Measurements from ENCODE around the gene SP3. TPM values are rescaled to one million over a fixed set of nuclear protein-coding genes. Genes with fewer than 3 reads are reported as not detected.
A peak's percentile ranks its signal among the peaks of the same experiment; 100 is the strongest.

Gene SP3
- total and polyA plus RNA-seq, 9 of the 15 experiments (the other 6 are each of a cell fraction or from before 2014, with no cell fraction given), result 12.0 to 106 (median 74.9) TPM

GRCh38 chr2:173886613-173887012 lies 78.6 kb downstream of the SP3 start:
- DNase-seq (ENCODE audit: extremely low read depth in 1 of 4, low spot score in 3 of 4), result no peak
- intact Hi-C loops (cut with micrococcal nuclease), result no loop called here
- ChIA-PET POLR2A (no interaction called here), CTCF (ENCODE audit: low intra/inter-chr PET ratio) (no interaction called here)
- no peak for ATAC-seq
- H3K9me1 ChIP-seq (ENCODE audit: control insufficient read depth, insufficient read depth, low read length), result no peaks in the 10 kb centered on the region
- no peak for FAIRE-seq
- no peaks in the 10 kb centered on the region for H3K79me2 ChIP-seq (ENCODE audit: control insufficient read depth, insufficient read depth, low read length)
- no peak for TF ChIP-seq ZNF280B (CRISPR knock-in tag; IDR thresholded peaks at IDR 0.05)
- no peak for TF ChIP-seq SETDB1 (IDR thresholded peaks at IDR 0.05; ENCODE audit: low read length)
- no peak for TF ChIP-seq CREB3 (tag; conservative IDR thresholded peaks at IDR 0.05; ENCODE audit: low read depth)
- peak in 1 of 3 experiments; percentile 74 for TF ChIP-seq YY1 (IDR thresholded peaks at IDR 0.05; ENCODE audit: borderline replicate concordance in 1 of 3, control insufficient read depth in 1 of 3, extremely low read depth in 1 of 3, insufficient read depth in 3 of 3, insufficient read length in 1 of 3, insufficient replicate concordance in 2 of 3, low read depth in 1 of 3, low read length in 2 of 3)
- no peak for TF ChIP-seq ZNF609 (CRISPR knock-in tag; IDR thresholded peaks at IDR 0.05; ENCODE audit: borderline replicate concordance)
- no peak for TF ChIP-seq ZNF263 (CRISPR knock-in tag; IDR thresholded peaks at IDR 0.05; ENCODE audit: borderline replicate concordance)
- 0 out of 2 replicates have a peak, but pooled peaks have one; percentile 49 for TF ChIP-seq ESRRA (IDR thresholded peaks at IDR 0.05; ENCODE audit: borderline replicate concordance, low read depth)
- H3K27me3 ChIP-seq (ENCODE audit: control insufficient read depth in 2 of 2, insufficient read depth in 2 of 2, low read length in 2 of 2), result peaks cover 1 to 6% of the 10 kb centered on the region in 2 experiments; a peak in 2 of 5 replicates
- H3K4me1 ChIP-seq (replicated peaks in 1 of 2; ENCODE audit: control insufficient read depth in 2 of 2, insufficient read depth in 2 of 2, low read length in 2 of 2), result peaks cover 0 to 11% of the 10 kb centered on the region in 2 experiments; a peak in 2 of 5 replicates
- no peak overlapping the region for H3K4me3 ChIP-seq
- H3K36me3 ChIP-seq (ENCODE audit: control insufficient read depth, insufficient read depth, low read length), result no peaks in the 10 kb centered on the region
- BruUV-seq (replicated peaks), result no TSS peak
- 3% methylated on average over 3 of the region's 3 CpGs for WGBS (ENCODE audit: insufficient coverage, low coverage, missing lambda C conversion rate)
- H3K4me2 ChIP-seq (ENCODE audit: insufficient read depth, low read length), result no peak overlapping the region
- no peak overlapping the region for H3K9ac ChIP-seq (ENCODE audit: insufficient read depth in 1 of 2, low read depth in 2 of 2, low read length in 2 of 2)
- no peaks in the 10 kb centered on the region for H4K20me1 ChIP-seq (replicated peaks; ENCODE audit: control insufficient read depth, insufficient read depth, low read length)
- H2AFZ ChIP-seq (ENCODE audit: low read depth, low read length), result no peak overlapping the region
- no peak overlapping the region for H3K27ac ChIP-seq (ENCODE audit: extremely low read depth, low read depth, low read length)
- peaks cover 3% of the 10 kb centered on the region; the same call in 1 of the 2 replicates for H3K9me3 ChIP-seq (replicated peaks; ENCODE audit: control insufficient read depth, insufficient read depth, low read depth, low read length)
- in situ Hi-C loops (cut with MboI), result no loop called here

Measured in K562 (cell line).